Measurements from ENCODE around the gene TTC24.
"Not testable (repeated sequence)": the region's sequence is repeated elsewhere in the genome, so short reads cannot be mapped to it uniquely, and the experiment has no call there.

Gene TTC24

GRCh38 chr1:156602557-156602993, 23.1 kb downstream of the TTC24 start:
- Histone ChIP-seq H3K4me3 (ENCODE audit: low read length) (no peak overlapping the region), H3K4me1 (ENCODE audit: control insufficient read depth, insufficient read depth, low read length) (no peaks in the 10 kb centered on the region)
- whole genome bisulfite sequencing (ENCODE audit: insufficient coverage, insufficient read length): no CpG with 5 or more reads among the region's 10 CpGs

GRCh38 chr1:156607344-156607743, 27.8 kb downstream of the TTC24 start:
- not testable (repeated sequence) for H3K4me1 ChIP-seq (ENCODE audit: control insufficient read depth, insufficient read depth, low read length); H3K27ac ChIP-seq (ENCODE audit: low read length); H3K9me3 ChIP-seq (ENCODE audit: control insufficient read depth, insufficient read depth, low read length); H3K36me3 ChIP-seq (ENCODE audit: control insufficient read depth, insufficient read depth, low read length); H3K27me3 ChIP-seq (ENCODE audit: control insufficient read depth, insufficient read depth, low read length); DNase-seq (ENCODE audit: low read depth, low spot score); H3K4me3 ChIP-seq (ENCODE audit: low read length)
- no CpG with 5 or more reads among the region's 4 CpGs for WGBS (ENCODE audit: insufficient coverage, insufficient read length)

More at GRCh38 chr1:156602557-156602993, 23.1 kb downstream of the TTC24 start:
- no peak for DNase-seq (ENCODE audit: low read depth, low spot score)
- Histone ChIP-seq H3K36me3 (ENCODE audit: control insufficient read depth, insufficient read depth, low read length) (peaks cover 8% of the 10 kb centered on the region), H3K27me3 (ENCODE audit: control insufficient read depth, insufficient read depth, low read length) (no peaks in the 10 kb centered on the region), H3K27ac (ENCODE audit: low read length) (no peak overlapping the region), H3K9me3 (ENCODE audit: control insufficient read depth, insufficient read depth, low read length) (no peaks in the 10 kb centered on the region)

- Histone ChIP-seq H3K36me3 (ENCODE audit: control insufficient read depth, insufficient read depth, low read length) (no peaks in the 10 kb centered on the region), H3K27ac (ENCODE audit: low read length) (no peak overlapping the region), H3K27me3 (ENCODE audit: control insufficient read depth, insufficient read depth, low read length) (0 out of 2 replicates have a peak, but pooled peaks cover 3% of the 10 kb centered on the region), H3K4me1 (ENCODE audit: control insufficient read depth, insufficient read depth, low read length) (no peaks in the 10 kb centered on the region; the same call in 1 of the 2 replicates), H3K9me3 (ENCODE audit: control insufficient read depth, insufficient read depth, low read length) (no peaks in the 10 kb centered on the region), H3K4me3 (ENCODE audit: low read length) (no peak overlapping the region)
- DNase-seq (ENCODE audit: low read depth, low spot score): no peak
- WGBS (ENCODE audit: insufficient coverage, insufficient read length): no CpG with 5 or more reads among the region's 7 CpGs
These were observed 28.6 kb downstream of the TTC24 start for GRCh38 chr1:156608036-156608674.

DNA sequence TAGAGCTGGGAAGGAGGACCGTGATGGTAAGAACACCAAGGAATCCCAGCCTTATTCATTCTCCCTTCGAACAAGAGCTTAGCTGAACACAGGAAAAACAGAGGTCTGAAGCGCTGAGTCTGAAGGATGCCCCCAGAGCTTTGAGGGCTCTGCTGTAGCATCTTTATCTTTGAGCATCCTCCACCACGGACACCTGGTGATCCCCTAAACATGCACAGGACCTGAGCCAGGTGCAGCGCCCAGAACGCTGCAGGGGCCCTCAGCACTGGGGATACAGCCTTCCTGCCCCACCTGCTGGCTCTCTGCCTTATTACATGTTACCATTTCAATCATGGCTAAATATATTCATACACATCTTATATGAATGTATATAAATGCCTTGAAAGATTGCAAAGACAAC, 29.5 kb downstream of the TTC24 start:
- DNase-seq (ENCODE audit: low read depth, low spot score): no peak
- no peak overlapping the region for H3K4me3 ChIP-seq (ENCODE audit: low read length)
- H3K36me3 ChIP-seq (ENCODE audit: control insufficient read depth, insufficient read depth, low read length): no peaks in the 10 kb centered on the region
- H3K27ac ChIP-seq (ENCODE audit: low read length): no peak overlapping the region
- H3K4me1 ChIP-seq (ENCODE audit: control insufficient read depth, insufficient read depth, low read length): no peaks in the 10 kb centered on the region; the same call in 1 of the 2 replicates
- H3K27me3 ChIP-seq (ENCODE audit: control insufficient read depth, insufficient read depth, low read length): 0 out of 2 replicates have a peak, but pooled peaks cover 3% of the 10 kb centered on the region
- WGBS (ENCODE audit: insufficient coverage, insufficient read length): no CpG with 5 or more reads among the region's 6 CpGs
- no peaks in the 10 kb centered on the region for H3K9me3 ChIP-seq (ENCODE audit: control insufficient read depth, insufficient read depth, low read length)

GRCh38 chr1:156610072-156610471, 30.5 kb downstream of the TTC24 start:
- H3K4me1 ChIP-seq (ENCODE audit: control insufficient read depth, insufficient read depth, low read length); H3K27me3 ChIP-seq (ENCODE audit: control insufficient read depth, insufficient read depth, low read length); H3K27ac ChIP-seq (ENCODE audit: low read length); H3K36me3 ChIP-seq (ENCODE audit: control insufficient read depth, insufficient read depth, low read length); H3K9me3 ChIP-seq (ENCODE audit: control insufficient read depth, insufficient read depth, low read length); DNase-seq (ENCODE audit: low read depth, low spot score); H3K4me3 ChIP-seq (ENCODE audit: low read length): not testable (repeated sequence)
- WGBS (ENCODE audit: insufficient coverage, insufficient read length): no CpG with 5 or more reads among the region's 9 CpGs

- no peak overlapping the region for H3K4me3 ChIP-seq (ENCODE audit: low read length)
- no peak for DNase-seq (ENCODE audit: low read depth, low spot score)
- no peaks in the 10 kb centered on the region for H3K36me3 ChIP-seq (ENCODE audit: control insufficient read depth, insufficient read depth, low read length)
- no peaks in the 10 kb centered on the region; the same call in 1 of the 2 replicates for H3K4me1 ChIP-seq (ENCODE audit: control insufficient read depth, insufficient read depth, low read length)
- no peaks in the 10 kb centered on the region for H3K9me3 ChIP-seq (ENCODE audit: control insufficient read depth, insufficient read depth, low read length)
- WGBS (ENCODE audit: insufficient coverage, insufficient read length): no CpG with 5 or more reads among the region's 3 CpGs
- H3K27me3 ChIP-seq (ENCODE audit: control insufficient read depth, insufficient read depth, low read length): 0 out of 2 replicates have a peak, but pooled peaks cover 3% of the 10 kb centered on the region
- H3K27ac ChIP-seq (ENCODE audit: low read length): no peak overlapping the region
These were observed 33.1 kb downstream of the TTC24 start for GRCh38 chr1:156612666-156613065.

DNA sequence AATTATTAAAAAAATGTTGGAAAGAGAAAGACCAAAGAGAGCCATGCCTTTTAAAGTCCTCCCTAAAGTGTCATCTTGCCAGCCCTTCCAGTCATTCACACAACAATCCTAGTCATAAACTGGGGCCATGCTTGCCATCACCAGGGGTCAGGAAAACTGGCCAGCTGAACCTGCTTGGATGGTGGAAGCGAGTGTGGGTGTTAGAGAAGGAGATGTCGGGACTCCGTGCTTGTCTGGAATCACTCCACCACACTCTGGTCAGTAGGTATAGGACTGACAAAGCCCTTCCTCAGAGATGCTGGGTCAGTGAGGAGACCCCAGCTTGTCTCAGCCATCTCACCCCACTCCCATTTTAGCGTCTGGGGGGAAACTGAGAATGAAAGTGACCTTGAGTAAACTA, 36.4 kb downstream of the TTC24 start:
- no peak for DNase-seq (ENCODE audit: low read depth, low spot score)
- Histone ChIP-seq H3K36me3 (ENCODE audit: control insufficient read depth, insufficient read depth, low read length) (no peaks in the 10 kb centered on the region), H3K27me3 (ENCODE audit: control insufficient read depth, insufficient read depth, low read length) (no peaks in the 10 kb centered on the region), H3K9me3 (ENCODE audit: control insufficient read depth, insufficient read depth, low read length) (no peaks in the 10 kb centered on the region), H3K4me1 (ENCODE audit: control insufficient read depth, insufficient read depth, low read length) (no peaks in the 10 kb centered on the region), H3K4me3 (ENCODE audit: low read length) (no peak overlapping the region), H3K27ac (ENCODE audit: low read length) (no peak overlapping the region)
- no CpG with 5 or more reads among the region's 4 CpGs for WGBS (ENCODE audit: insufficient coverage, insufficient read length)

GRCh38 chr1:156616463-156616862, 36.9 kb downstream of the TTC24 start:
- H3K4me3 ChIP-seq (ENCODE audit: low read length): no peak overlapping the region
- H3K4me1 ChIP-seq (ENCODE audit: control insufficient read depth, insufficient read depth, low read length): no peaks in the 10 kb centered on the region
- no peaks in the 10 kb centered on the region for H3K9me3 ChIP-seq (ENCODE audit: control insufficient read depth, insufficient read depth, low read length)
- no peak for DNase-seq (ENCODE audit: low read depth, low spot score)
- H3K27ac ChIP-seq (ENCODE audit: low read length): no peak overlapping the region
- WGBS (ENCODE audit: insufficient coverage, insufficient read length): no CpG with 5 or more reads among the region's 5 CpGs
- no peaks in the 10 kb centered on the region for H3K36me3 ChIP-seq (ENCODE audit: control insufficient read depth, insufficient read depth, low read length)
- H3K27me3 ChIP-seq (ENCODE audit: control insufficient read depth, insufficient read depth, low read length): no peaks in the 10 kb centered on the region

GRCh38 chr1:156618853-156619581, 39.5 kb downstream of the TTC24 start, which contains the start of gene HAPLN2:
Gene HAPLN2 (plus strand): TSS chr1:156619415. CDS start chr1:156623491, 4,076 bp downstream.
- H3K9me3 ChIP-seq (ENCODE audit: control insufficient read depth, insufficient read depth, low read length): no peaks in the 10 kb centered on the region
- no peak for DNase-seq (ENCODE audit: low read depth, low spot score)
- H3K27ac ChIP-seq (ENCODE audit: low read length): no peak within 1 kb of the TSS
- peaks cover 11% of the 10 kb centered on the region for H3K27me3 ChIP-seq (ENCODE audit: control insufficient read depth, insufficient read depth, low read length)
- H3K4me3 ChIP-seq (ENCODE audit: low read length): no peak within 1 kb of the TSS
- peaks cover 3% of the 10 kb centered on the region; the same call in 1 of the 2 replicates for H3K4me1 ChIP-seq (ENCODE audit: control insufficient read depth, insufficient read depth, low read length)
- H3K36me3 ChIP-seq (ENCODE audit: control insufficient read depth, insufficient read depth, low read length): no peaks in the 10 kb centered on the region
- no CpG with 5 or more reads among the region's 7 CpGs for WGBS (ENCODE audit: insufficient coverage, insufficient read length)

GRCh38 chr1:156619582-156619955, 40.0 kb downstream of the TTC24 start:
- H3K4me1 ChIP-seq (ENCODE audit: control insufficient read depth, insufficient read depth, low read length): peaks cover 3% of the 10 kb centered on the region; the same call in 1 of the 2 replicates
- no peak overlapping the region for H3K27ac ChIP-seq (ENCODE audit: low read length)
- H3K9me3 ChIP-seq (ENCODE audit: control insufficient read depth, insufficient read depth, low read length): no peaks in the 10 kb centered on the region
- DNase-seq (ENCODE audit: low read depth, low spot score): no peak
- H3K36me3 ChIP-seq (ENCODE audit: control insufficient read depth, insufficient read depth, low read length): no peaks in the 10 kb centered on the region
- no CpG with 5 or more reads among the region's 6 CpGs for WGBS (ENCODE audit: insufficient coverage, insufficient read length)
- H3K4me3 ChIP-seq (ENCODE audit: low read length): no peak overlapping the region
- peaks cover 17% of the 10 kb centered on the region for H3K27me3 ChIP-seq (ENCODE audit: control insufficient read depth, insufficient read depth, low read length)

Data from iPS DF 6.9 (cell line).